AG09319 (cell line): Measurements from ENCODE around the gene SZT2.
A peak's percentile ranks its signal among the peaks of the same experiment; 100 is the strongest.
"Not testable (repeated sequence)": the region's sequence is repeated elsewhere in the genome, so short reads cannot be mapped to it uniquely, and the experiment has no call there.

Source experiments
- DNase-seq: peaks from one replicate; pipeline ENCODE4 v3.0.0-alpha.2; 2010; ENCODE audit warnings: low read depth; ENCODE audit errors: extremely low read depth
- CTCF ChIP-seq: IDR thresholded peaks from 2 replicates; pipeline ENCODE4 v1.5.1; 2011; ENCODE audit warnings: low read depth, mild to moderate bottlenecking, inconsistent platforms, low read length, moderate library complexity

SZT2 gene

GRCh38 chr1:43367904-43368645, 21.6 kb upstream of the SZT2 start, which contains the start of gene ELOVL1:
TSS of gene ELOVL1 (minus strand) at chr1:43368011. CDS start at chr1:43365609, 2,402 bp downstream.
- DNase-seq, result peak; percentile 54
- peak; percentile 36 for TF ChIP-seq CTCF

GRCh38 chr1:43368646-43369020, 21.1 kb upstream of the SZT2 start:
- DNase-seq, result no peak
- no peak for TF ChIP-seq CTCF

- DNase-seq, result not testable (repeated sequence)
These were observed 19.9 kb upstream of the SZT2 start for GRCh38 chr1:43369779-43370178.

- TF ChIP-seq CTCF, result no peak
- no peak for DNase-seq
These were observed 19.1 kb upstream of the SZT2 start for GRCh38 chr1:43370564-43370963.

- DNase-seq, result no peak
- no peak for TF ChIP-seq CTCF
These were observed 17.5 kb upstream of the SZT2 start for GRCh38 chr1:43372172-43372571.

- TF ChIP-seq CTCF, result no peak
- peak; percentile 36 for DNase-seq
These were observed 16.4 kb upstream of the SZT2 start for GRCh38 chr1:43373066-43373940.

GRCh38 chr1:43376723-43377235, 12.9 kb upstream of the SZT2 start:
- no peak for DNase-seq
- no peak for TF ChIP-seq CTCF
